ENCODE measurements around the gene TRDN.
"Not testable (repeated sequence)": the region's sequence is repeated elsewhere in the genome, so short reads cannot be mapped to it uniquely, and the experiment has no call there.

Gene TRDN

GRCh38 chr6:123559816-123560215 lies 76.9 kb downstream of the TRDN start:
- DNase-seq, result not testable (repeated sequence)

GRCh38 chr6:123557474-123557873 lies 79.3 kb downstream of the TRDN start:
- not testable (repeated sequence) for DNase-seq

GRCh38 chr6:123551939-123552707 lies 84.6 kb downstream of the TRDN start:
- DNase-seq, result no peak

- no peak for DNase-seq
These were observed 86.6 kb downstream of the TRDN start for GRCh38 chr6:123550052-123550617.

- DNase-seq, result no peak
These were observed 87.3 kb downstream of the TRDN start for GRCh38 chr6:123549476-123549875.

GRCh38 chr6:123547216-123547978 lies 89.4 kb downstream of the TRDN start:
- DNase-seq, result no peak

- no peak for DNase-seq
These were observed 90.2 kb downstream of the TRDN start for GRCh38 chr6:123546537-123546936.

GRCh38 chr6:123541462-123541861 lies 95.3 kb downstream of the TRDN start:
- no peak for DNase-seq

- no peak for DNase-seq
These were observed 102.7 kb downstream of the TRDN start for GRCh38 chr6:123533862-123534648.

- no peak for DNase-seq
These were observed 106.9 kb downstream of the TRDN start for GRCh38 chr6:123529843-123530242.

GRCh38 chr6:123529058-123529457 lies 107.7 kb downstream of the TRDN start:
- DNase-seq, result no peak

- no peak for DNase-seq
These were observed 109.3 kb downstream of the TRDN start for GRCh38 chr6:123527406-123527805.

GRCh38 chr6:123526128-123526527 lies 110.6 kb downstream of the TRDN start:
- DNase-seq, result no peak

GRCh38 chr6:123524781-123525180 lies 112.0 kb downstream of the TRDN start:
- no peak for DNase-seq

- no peak for DNase-seq
These were observed 116.5 kb downstream of the TRDN start for GRCh38 chr6:123520217-123520616.

GRCh38 chr6:123519189-123519505 lies 117.6 kb downstream of the TRDN start:
- no peak for DNase-seq

GRCh38 chr6:123518441-123519188 lies 118.1 kb downstream of the TRDN start:
- no peak for DNase-seq

- no peak for DNase-seq
These were observed 121.0 kb downstream of the TRDN start for GRCh38 chr6:123515715-123516114.

GRCh38 chr6:123509112-123509511 lies 127.6 kb downstream of the TRDN start:
- no peak for DNase-seq

GRCh38 chr6:123508290-123508689 lies 128.5 kb downstream of the TRDN start:
- no peak for DNase-seq

GRCh38 chr6:123507582-123507981 lies 129.2 kb downstream of the TRDN start:
- no peak for DNase-seq

- no peak for DNase-seq
These were observed 133.1 kb downstream of the TRDN start for GRCh38 chr6:123503619-123504018.

GRCh38 chr6:123497025-123497424 lies 139.7 kb downstream of the TRDN start:
- no peak for DNase-seq
